ENCODE results near the gene CHID1.

CHID1 gene

DNA sequence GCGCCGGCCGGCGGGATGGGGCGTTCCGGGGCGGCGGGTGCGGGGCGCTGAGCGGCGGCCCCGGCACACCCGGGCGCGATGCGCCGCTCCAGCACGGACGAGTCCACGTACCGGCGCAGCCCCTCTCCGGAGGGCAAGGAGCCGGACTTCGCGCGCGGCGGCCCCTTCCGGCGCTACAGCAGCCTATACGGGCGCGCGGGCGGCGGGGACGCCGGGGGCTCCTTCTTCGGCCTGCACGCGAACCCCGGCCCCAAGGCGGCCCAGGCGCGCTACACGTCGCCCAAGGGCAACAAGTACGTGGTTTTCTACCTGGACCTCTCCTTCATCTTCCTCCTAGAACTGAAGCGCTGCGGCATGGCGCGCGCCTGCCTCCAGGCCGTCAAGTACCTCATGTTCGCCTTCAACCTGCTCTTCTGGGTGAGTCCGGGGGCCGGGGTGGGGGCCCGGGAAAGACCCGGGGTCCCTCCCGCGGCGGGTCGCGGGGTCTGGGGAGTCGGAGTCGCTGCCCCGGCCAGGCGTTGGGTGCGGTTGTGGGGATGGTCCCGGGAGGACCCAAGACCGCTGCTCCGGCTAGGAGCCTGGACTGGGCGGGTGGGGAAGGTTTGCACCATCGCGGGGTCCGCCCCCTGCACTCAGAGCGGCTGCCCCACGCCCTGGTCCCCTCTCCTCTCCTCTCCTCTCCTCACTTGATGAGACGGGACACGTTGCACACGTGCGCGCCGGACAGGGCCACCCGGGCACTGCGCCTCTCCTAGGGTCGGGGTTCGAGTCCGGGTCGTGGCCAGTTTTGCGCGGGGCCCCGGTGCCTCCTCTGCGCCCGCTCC is 60.4 kb downstream of the CHID1 start:
- in situ Hi-C loops (cut with MboI; ENCODE audit: low pct_unique_long_range_greater_than_20kb, low sequenced_read_pairs, unreplicated experiment) = no loop called here
- TF ChIP-seq, protein P1, sequence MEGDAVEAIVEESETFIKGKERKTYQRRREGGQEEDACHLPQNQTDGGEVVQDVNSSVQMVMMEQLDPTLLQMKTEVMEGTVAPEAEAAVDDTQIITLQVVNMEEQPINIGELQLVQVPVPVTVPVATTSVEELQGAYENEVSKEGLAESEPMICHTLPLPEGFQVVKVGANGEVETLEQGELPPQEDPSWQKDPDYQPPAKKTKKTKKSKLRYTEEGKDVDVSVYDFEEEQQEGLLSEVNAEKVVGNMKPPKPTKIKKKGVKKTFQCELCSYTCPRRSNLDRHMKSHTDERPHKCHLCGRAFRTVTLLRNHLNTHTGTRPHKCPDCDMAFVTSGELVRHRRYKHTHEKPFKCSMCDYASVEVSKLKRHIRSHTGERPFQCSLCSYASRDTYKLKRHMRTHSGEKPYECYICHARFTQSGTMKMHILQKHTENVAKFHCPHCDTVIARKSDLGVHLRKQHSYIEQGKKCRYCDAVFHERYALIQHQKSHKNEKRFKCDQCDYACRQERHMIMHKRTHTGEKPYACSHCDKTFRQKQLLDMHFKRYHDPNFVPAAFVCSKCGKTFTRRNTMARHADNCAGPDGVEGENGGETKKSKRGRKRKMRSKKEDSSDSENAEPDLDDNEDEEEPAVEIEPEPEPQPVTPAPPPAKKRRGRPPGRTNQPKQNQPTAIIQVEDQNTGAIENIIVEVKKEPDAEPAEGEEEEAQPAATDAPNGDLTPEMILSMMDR (IDR thresholded peaks at IDR 0.05; ENCODE audit: extremely low read depth, insufficient read depth, missing control alignments) = no peak
- no peak for DNase-seq (ENCODE audit: low spot score)

DNA sequence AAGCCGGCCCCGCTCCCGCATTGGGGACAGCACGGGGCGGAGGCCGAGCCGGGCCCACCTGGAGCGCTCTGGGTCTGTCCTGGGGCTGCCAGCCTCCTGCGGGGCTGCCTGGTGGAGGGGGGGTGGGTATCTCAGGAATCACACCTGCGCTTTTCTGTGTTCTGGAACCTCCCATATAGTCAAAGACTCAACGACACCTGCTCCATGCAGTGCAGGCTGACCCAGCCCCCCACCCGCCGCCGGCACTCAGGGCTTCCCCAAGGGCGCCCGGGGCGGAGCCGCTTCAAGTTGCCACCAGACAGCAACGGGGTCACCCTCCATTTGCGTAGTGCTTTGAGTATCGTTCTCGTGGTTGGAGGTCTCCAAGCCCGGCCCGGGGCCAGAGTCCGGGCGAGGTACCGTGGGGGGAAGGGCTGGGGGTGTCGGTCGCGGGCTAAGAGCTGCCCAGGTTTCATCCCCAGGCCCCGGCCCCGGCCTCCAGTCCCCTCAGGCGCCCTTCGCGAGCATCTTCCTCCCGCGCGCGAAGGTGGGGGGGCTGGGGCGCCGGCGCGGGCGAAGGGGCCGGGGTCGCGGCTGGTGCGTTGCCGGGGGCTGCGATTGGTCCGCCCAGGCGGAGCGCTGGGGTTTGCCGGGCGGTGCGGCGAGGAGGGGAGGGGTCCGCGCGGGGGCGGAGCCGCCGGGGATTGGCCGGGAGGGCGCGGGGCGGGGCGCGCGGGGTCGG is 61.3 kb downstream of the CHID1 start:
- in situ Hi-C loops (cut with MboI; ENCODE audit: low pct_unique_long_range_greater_than_20kb, low sequenced_read_pairs, unreplicated experiment) = no loop called here
- TF ChIP-seq, protein P1 (IDR thresholded peaks at IDR 0.05; ENCODE audit: extremely low read depth, insufficient read depth, missing control alignments) = no peak
- peak; percentile 91 for DNase-seq (ENCODE audit: low spot score)

DNA sequence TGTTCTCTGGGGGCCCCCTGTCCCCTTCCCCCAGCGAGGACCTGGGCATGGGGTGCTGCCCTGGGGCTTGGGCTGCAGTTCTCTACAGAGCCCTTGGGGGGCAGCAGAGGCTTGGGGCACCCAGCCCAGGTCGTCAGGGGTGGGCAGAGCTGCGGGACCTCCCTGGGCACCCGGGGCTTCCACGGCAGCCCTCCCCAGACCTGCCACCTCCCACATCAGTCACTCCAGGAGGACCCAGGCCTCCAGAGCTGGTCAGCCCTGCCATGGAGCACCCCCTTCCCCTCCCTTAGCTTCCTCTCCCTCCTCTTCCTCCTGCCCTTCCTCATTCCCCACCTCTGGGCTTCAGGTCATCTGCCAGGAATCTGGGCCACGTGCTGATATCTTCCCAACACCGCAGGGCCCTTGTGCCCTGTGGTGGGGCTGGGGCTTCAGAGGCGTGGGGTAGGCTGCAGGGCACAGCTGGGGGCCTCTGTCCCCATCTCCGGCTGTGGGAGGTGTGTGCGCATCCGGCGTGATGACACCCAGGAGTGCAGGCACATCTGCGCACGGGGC is 62.2 kb downstream of the CHID1 start:
- DNase-seq (ENCODE audit: low spot score) = peak; percentile 94
- TF ChIP-seq, protein P1 (IDR thresholded peaks at IDR 0.05; ENCODE audit: extremely low read depth, insufficient read depth, missing control alignments) = peak; percentile 96
- in situ Hi-C loops (cut with MboI; ENCODE audit: low pct_unique_long_range_greater_than_20kb, low sequenced_read_pairs, unreplicated experiment) = no loop called here

DNA sequence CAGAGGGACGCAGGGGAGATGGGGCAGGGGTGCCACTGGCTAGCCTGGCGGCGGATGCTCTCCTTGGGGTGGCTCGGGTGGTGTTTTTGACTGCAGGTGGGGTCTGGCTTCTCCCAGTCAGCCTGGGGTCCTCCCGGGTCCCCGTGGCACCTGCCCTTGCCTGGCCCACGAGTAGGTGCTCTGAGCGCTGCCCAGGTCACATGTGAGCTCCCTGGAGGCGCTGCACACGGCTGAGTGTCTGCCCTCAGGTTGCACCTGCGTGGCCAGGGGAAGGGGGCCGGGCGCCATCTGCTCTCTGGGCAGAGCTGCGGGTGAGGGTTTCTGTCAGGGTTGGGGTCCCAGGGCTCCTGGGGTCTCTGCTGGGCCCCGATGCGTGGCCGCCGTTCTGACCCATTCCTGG is 62.7 kb downstream of the CHID1 start:
- TF ChIP-seq, protein P1 (IDR thresholded peaks at IDR 0.05; ENCODE audit: extremely low read depth, insufficient read depth, missing control alignments) = no peak
- DNase-seq (ENCODE audit: low spot score) = no peak
- in situ Hi-C loops (cut with MboI; ENCODE audit: low pct_unique_long_range_greater_than_20kb, low sequenced_read_pairs, unreplicated experiment) = no loop called here

DNA sequence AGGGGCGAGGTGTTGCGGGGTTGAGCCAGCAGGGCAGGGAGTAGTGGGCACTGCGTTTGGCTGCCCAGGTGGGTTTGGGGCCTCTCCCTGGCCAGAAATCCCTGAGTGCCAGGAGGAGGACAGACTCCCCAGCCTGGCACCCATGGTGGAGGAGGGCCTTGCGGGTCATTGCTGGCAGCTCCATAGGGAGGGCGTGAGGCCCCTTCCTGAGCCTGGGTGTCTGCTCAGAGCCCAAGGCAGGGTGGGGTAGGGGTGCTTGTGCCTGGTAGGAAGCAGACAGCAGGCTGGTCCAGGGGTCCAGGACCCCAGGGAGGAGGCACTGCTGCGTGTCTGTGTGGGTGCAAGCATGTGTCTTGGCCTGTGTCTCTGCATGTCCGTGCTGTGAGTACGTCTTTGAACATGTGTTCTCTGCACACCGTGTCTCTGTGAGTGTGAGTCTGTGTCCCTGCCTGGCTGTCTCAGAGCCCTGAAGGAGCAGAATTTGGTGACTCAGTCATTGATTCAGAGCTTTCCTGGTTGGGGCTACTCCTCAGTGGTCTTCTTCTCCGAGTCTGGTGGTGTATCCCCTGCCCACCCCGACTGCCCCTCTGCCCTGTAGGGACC is 64.0 kb downstream of the CHID1 start:
- DNase-seq (ENCODE audit: low spot score) = no peak
- TF ChIP-seq, protein P1 (IDR thresholded peaks at IDR 0.05; ENCODE audit: extremely low read depth, insufficient read depth, missing control alignments) = no peak
- in situ Hi-C loops (cut with MboI; ENCODE audit: low pct_unique_long_range_greater_than_20kb, low sequenced_read_pairs, unreplicated experiment) = no loop called here

DNA sequence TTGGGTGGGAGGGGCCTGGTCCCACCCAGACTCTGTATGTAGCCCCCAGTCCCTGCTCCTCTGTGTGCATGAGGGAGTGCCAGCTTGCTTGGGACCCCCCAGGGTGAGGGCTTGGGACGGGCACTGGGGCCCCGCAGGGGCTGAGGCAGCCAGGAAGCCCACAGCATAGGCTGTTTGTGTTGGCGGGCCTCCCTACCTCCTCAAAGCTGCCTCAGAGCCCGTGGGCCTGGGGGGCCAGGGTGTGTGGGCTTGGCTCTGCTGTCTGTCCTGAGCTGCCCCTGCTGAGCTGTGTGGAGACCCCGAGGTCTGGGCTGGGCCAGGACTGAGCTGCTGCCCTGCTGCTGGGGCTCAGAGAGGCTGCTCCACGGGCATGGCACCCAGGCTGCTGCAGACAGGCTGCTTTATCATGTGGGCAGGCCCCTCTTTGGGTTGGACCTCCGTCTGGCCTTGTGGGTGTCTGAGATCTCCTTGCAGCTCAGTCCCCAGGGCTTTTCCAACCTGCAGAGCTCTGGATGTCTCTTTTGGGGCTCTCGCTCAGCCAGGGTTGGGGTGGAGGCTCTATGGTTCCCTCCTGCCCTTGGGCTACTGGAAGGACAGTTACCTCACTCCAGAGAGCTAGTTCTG is 64.6 kb downstream of the CHID1 start:
- TF ChIP-seq, protein P1 (IDR thresholded peaks at IDR 0.05; ENCODE audit: extremely low read depth, insufficient read depth, missing control alignments) = no peak
- in situ Hi-C loops (cut with MboI; ENCODE audit: low pct_unique_long_range_greater_than_20kb, low sequenced_read_pairs, unreplicated experiment) = no loop called here
- no peak for DNase-seq (ENCODE audit: low spot score)

Data from GM13977 (cell line).